ENCODE data around the gene MSANTD7. TPM values are rescaled to one million over a fixed set of nuclear protein-coding genes. Genes with fewer than 3 reads are reported as not detected.
A peak's percentile ranks its signal among the peaks of the same experiment; 100 is the strongest.
"Not testable (repeated sequence)": the region's sequence is repeated elsewhere in the genome, so short reads cannot be mapped to it uniquely, and the experiment has no call there.

MSANTD7 gene
- 10 to 100 TPM; 26.4 to 26.5 TPM for total RNA-seq

DNA sequence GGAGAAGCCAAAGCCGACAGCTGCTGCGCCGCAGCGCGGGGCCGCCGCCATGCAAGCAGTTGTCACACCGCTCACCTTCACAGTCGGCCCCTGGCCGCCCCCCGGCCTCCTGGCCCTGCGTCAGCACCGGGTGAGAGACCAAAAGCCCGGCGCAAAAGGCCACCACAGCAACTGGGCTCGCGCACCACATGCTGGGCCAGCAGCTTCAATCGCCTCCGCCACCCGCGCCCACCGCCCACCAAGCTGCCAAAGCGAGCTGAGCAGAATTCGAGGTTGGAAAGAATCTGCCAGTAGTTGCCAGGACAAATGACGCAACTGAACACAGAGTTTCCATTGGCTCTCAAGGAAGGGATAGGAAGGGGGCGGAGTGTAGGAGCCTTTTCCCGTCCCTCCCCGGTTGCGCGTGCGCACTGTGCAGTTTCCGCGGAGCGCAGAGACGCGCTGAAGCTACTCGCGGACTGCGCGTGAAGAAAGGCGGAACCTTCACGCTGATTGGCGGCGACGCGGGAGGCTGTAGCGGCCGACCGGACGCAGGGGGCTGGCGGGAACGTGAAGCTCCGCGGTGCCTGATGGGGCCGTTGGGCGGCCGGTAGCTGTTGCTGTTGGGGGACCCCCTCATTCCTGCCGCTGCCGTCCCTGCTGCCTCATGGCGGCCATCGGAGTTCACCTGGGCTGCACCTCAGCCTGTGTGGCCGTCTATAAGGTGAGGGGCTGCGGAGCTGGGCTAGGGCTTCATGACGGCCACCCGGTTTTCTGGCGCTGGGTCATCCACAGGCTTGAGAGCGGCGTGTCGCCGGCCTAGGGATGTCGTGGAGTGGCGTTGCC, at the start of gene MSANTD7, which contains the start of the genes CDNF and HSPA14:
Gene MSANTD7, plus strand, starts transcription at position 550 of the 825 bp plus-strand sequence. CDS start 3,979 bp downstream, outside the sequence.
Gene CDNF, minus strand, starts transcription at position 281 of the 825 bp plus-strand sequence. Its CDS starts 91 bp downstream, at position 190.
Gene HSPA14, plus strand, starts transcription at position 550 of the 825 bp plus-strand sequence. Its CDS starts 97 bp downstream, at position 647.
- Mint-ChIP-seq H3K4me3 (peak within 1 kb of the TSS; percentile 91), H3K4me1 (peaks cover 17% of the 10 kb centered on the region), H3K9me3 (no peaks in the 10 kb centered on the region), H3K27ac (peak within 1 kb of the TSS; percentile 97), H3K27me3 (no peaks in the 10 kb centered on the region), H3K36me3 (peaks cover 15% of the 10 kb centered on the region)
- peak; percentile 99 for DNase-seq

GRCh38 chr10:14798636-14799035, 39.5 kb upstream of the MSANTD7 start:
- H3K27ac Mint-ChIP-seq, result no peak overlapping the region
- H3K9me3 Mint-ChIP-seq, result no peaks in the 10 kb centered on the region
- H3K4me3 Mint-ChIP-seq, result no peak overlapping the region
- H3K36me3 Mint-ChIP-seq, result no peaks in the 10 kb centered on the region
- DNase-seq, result no peak
- no peaks in the 10 kb centered on the region for H3K27me3 Mint-ChIP-seq
- H3K4me1 Mint-ChIP-seq, result no peaks in the 10 kb centered on the region

GRCh38 chr10:14800397-14800796, 37.7 kb upstream of the MSANTD7 start:
- no peak overlapping the region for H3K27ac Mint-ChIP-seq
- no peak overlapping the region for H3K4me3 Mint-ChIP-seq
- DNase-seq, result no peak
- no peaks in the 10 kb centered on the region for H3K4me1 Mint-ChIP-seq
- no peaks in the 10 kb centered on the region for H3K9me3 Mint-ChIP-seq
- H3K36me3 Mint-ChIP-seq, result no peaks in the 10 kb centered on the region
- H3K27me3 Mint-ChIP-seq, result no peaks in the 10 kb centered on the region

DNA sequence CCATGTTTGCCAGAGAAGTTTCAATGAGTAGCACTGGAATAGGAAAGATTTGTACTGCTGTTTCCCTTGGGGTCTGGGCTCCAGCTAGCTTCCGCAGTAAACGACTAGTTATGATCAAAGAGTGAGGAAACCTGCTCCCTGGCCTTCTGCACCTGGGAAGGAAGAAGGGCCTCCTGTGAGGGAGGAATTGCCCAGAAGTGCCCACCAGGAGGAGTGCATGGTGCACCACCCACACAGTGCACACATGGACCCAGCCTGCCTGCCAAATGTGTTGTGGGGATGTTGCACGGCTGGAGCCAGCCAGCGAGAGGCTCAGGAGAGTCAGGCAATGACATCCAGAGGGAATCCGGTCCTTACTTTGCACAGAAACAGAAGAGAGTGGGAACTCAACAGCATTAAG, 36.4 kb upstream of the MSANTD7 start:
- no peak overlapping the region for H3K27ac Mint-ChIP-seq
- H3K27me3 Mint-ChIP-seq, result no peaks in the 10 kb centered on the region
- no peaks in the 10 kb centered on the region for H3K36me3 Mint-ChIP-seq
- no peaks in the 10 kb centered on the region for H3K9me3 Mint-ChIP-seq
- no peaks in the 10 kb centered on the region for H3K4me1 Mint-ChIP-seq
- no peak overlapping the region for H3K4me3 Mint-ChIP-seq
- no peak for DNase-seq

DNA sequence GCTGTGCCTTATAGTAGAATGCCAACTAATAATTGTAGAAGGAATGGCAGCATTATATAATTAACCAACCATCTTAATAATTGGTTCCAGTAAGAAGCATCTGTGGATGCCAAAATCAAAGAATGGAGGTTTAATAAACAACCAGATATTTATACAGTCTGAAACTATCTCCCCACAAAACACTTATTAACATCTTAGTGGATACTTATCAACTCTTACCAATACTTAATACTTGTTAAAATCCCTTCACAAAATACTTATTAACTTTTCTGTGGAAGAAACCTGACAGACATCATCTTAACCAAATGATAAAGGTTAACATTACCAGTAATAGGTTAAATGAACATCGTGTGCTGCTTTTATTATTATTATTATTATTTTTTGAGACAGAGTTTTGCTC, 34.3 kb upstream of the MSANTD7 start:
- Mint-ChIP-seq H3K4me3 (no peak overlapping the region), H3K27ac (no peak overlapping the region), H3K36me3 (no peaks in the 10 kb centered on the region), H3K9me3 (no peaks in the 10 kb centered on the region), H3K4me1 (no peaks in the 10 kb centered on the region), H3K27me3 (no peaks in the 10 kb centered on the region)
- DNase-seq, result no peak

DNA sequence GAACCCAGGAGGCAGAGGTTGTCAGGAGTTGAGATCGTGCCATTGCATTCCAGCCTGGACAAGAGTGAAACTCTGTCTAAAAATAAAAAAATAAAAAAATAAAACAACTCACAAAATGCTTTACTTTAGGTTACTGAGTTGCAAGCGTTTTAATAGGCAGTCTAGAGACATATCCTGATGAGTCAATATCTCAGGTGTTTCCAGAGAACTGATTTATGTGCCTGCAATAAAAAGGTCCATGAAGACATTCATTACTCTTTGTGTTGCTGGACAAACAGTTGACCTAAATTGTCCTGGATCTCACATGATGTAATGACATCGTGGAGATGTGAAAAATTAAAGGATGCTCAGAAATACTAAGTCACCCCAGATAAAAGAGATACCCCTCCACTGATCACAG, 31.8 kb upstream of the MSANTD7 start:
- no peaks in the 10 kb centered on the region for H3K9me3 Mint-ChIP-seq
- H3K4me1 Mint-ChIP-seq, result peaks cover 5% of the 10 kb centered on the region
- no peak overlapping the region for H3K4me3 Mint-ChIP-seq
- no peak overlapping the region for H3K27ac Mint-ChIP-seq
- H3K36me3 Mint-ChIP-seq, result no peaks in the 10 kb centered on the region
- DNase-seq, result no peak
- H3K27me3 Mint-ChIP-seq, result no peaks in the 10 kb centered on the region

GRCh38 chr10:14810969-14811953, 26.8 kb upstream of the MSANTD7 start:
- H3K27ac Mint-ChIP-seq, result peak overlapping the region; percentile 3
- H3K9me3 Mint-ChIP-seq, result no peaks in the 10 kb centered on the region
- no peaks in the 10 kb centered on the region for H3K27me3 Mint-ChIP-seq
- DNase-seq, result no peak
- peaks cover 24% of the 10 kb centered on the region for H3K4me1 Mint-ChIP-seq
- H3K36me3 Mint-ChIP-seq, result no peaks in the 10 kb centered on the region
- H3K4me3 Mint-ChIP-seq, result no peak overlapping the region

DNA sequence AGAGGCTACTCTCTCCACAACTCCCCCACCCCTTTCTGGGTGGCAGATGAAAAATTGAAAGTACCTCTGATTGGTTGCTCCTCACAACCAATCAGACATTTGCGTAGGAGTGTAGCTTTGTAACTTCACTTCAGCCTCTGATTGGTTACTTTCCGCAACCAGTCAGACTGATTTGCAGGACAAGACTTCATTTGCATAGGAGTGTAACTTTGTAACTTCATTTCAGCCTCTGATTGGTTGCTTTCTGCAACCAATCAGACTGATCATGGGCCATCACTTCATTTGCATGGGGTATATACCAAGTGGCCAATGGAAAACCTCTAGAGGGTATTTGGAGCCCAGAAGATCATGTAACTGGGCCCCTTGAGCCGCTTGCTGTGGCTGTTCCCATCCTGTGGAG, 25.8 kb upstream of the MSANTD7 start:
- H3K4me1 Mint-ChIP-seq, result peaks cover 24% of the 10 kb centered on the region
- H3K27me3 Mint-ChIP-seq, result no peaks in the 10 kb centered on the region
- no peak overlapping the region for H3K4me3 Mint-ChIP-seq
- H3K9me3 Mint-ChIP-seq, result no peaks in the 10 kb centered on the region
- H3K36me3 Mint-ChIP-seq, result no peaks in the 10 kb centered on the region
- no peak overlapping the region for H3K27ac Mint-ChIP-seq
- no peak for DNase-seq

GRCh38 chr10:14815681-14816080, 22.4 kb upstream of the MSANTD7 start:
- no peak for DNase-seq

GRCh38 chr10:14816717-14817116, 21.4 kb upstream of the MSANTD7 start:
- DNase-seq, H3K36me3 Mint-ChIP-seq, H3K4me3 Mint-ChIP-seq, H3K27ac Mint-ChIP-seq, H3K9me3 Mint-ChIP-seq, H3K27me3 Mint-ChIP-seq: not testable (repeated sequence)
- H3K4me1 Mint-ChIP-seq, result peaks cover 18% of the 10 kb centered on the region

More at GRCh38 chr10:14815681-14816080, 22.4 kb upstream of the MSANTD7 start:
- Mint-ChIP-seq H3K27ac (no peak overlapping the region), H3K4me3 (no peak overlapping the region), H3K27me3 (no peaks in the 10 kb centered on the region), H3K36me3 (no peaks in the 10 kb centered on the region), H3K9me3 (no peaks in the 10 kb centered on the region), H3K4me1 (peaks cover 24% of the 10 kb centered on the region)

GRCh38 chr10:14820010-14820774, 17.9 kb upstream of the MSANTD7 start:
- DNase-seq, result no peak
- H3K27ac Mint-ChIP-seq, result no peak overlapping the region

DNA sequence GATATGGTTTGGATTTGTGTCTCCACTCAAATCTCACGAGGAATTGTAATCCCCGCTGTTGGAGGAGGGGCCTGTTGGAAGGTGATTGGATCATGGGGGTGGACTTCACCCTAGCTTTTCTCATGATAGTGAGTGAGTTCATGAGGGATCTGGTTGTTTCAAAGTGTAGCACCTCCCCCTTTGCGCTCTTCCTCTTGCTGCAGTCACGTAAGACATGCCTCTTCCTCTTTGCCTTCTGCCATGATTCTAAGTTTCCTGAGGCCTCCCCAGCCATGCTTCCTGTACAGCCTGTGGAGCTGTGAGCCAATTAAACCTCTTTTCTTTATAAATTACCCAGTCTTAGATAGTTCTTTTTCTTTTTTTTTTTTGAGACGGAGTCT, 17.3 kb upstream of the MSANTD7 start:
- Mint-ChIP-seq H3K4me1 (peaks cover 7% of the 10 kb centered on the region), H3K27me3 (no peaks in the 10 kb centered on the region), H3K27ac (no peak overlapping the region), H3K4me3 (no peak overlapping the region), H3K9me3 (no peaks in the 10 kb centered on the region), H3K36me3 (no peaks in the 10 kb centered on the region)
- no peak for DNase-seq

More at GRCh38 chr10:14820010-14820774, 17.9 kb upstream of the MSANTD7 start:
- Mint-ChIP-seq H3K4me3 (no peak overlapping the region), H3K36me3 (no peaks in the 10 kb centered on the region), H3K27me3 (no peaks in the 10 kb centered on the region), H3K4me1 (peaks cover 7% of the 10 kb centered on the region), H3K9me3 (no peaks in the 10 kb centered on the region)

- DNase-seq, result no peak
- Mint-ChIP-seq H3K27ac (no peak overlapping the region), H3K4me1 (peaks cover 7% of the 10 kb centered on the region), H3K4me3 (no peak overlapping the region), H3K27me3 (no peaks in the 10 kb centered on the region), H3K9me3 (no peaks in the 10 kb centered on the region), H3K36me3 (no peaks in the 10 kb centered on the region)
Observed at GRCh38 chr10:14821635-14822375, 16.3 kb upstream of the MSANTD7 start.
